Posterior cingulate gyrus (tissue), 11 donors: ENCODE results near the gene SEMA3C.

Experiments
- DNase-seq, 10 donors: peaks; one replicate each; pipeline versions ENCODE4 v3.0.0 to v3.0.0-alpha.2; 2020 to 2021; ENCODE audit warnings: mixed read lengths in 3 of 10
- intact Hi-C: fragments of 100-400 bp; cut with DNase I; formaldehyde crosslinking; loops from one replicate; pipeline ENCODE4 v1.15.1; 2023

SEMA3C gene

GRCh38 chr7:80721883-80722615, 196.8 kb downstream of the SEMA3C start:
- peak in 2 of 10 donors; percentile 31 to 55 for DNase-seq
- intact Hi-C loops: no loop called here

- DNase-seq: no peak
- intact Hi-C loops: no loop called here
Measured at GRCh38 chr7:80720146-80720545, 198.7 kb downstream of the SEMA3C start.

GRCh38 chr7:80719261-80719660, 199.6 kb downstream of the SEMA3C start:
- intact Hi-C loops: no loop called here
- DNase-seq: no peak

GRCh38 chr7:80711531-80711930, 207.3 kb downstream of the SEMA3C start:
- intact Hi-C loops: no loop called here
- DNase-seq: no peak

GRCh38 chr7:80708123-80708522, 210.7 kb downstream of the SEMA3C start:
- DNase-seq: no peak
- intact Hi-C loops: no loop called here

- intact Hi-C loops: no loop called here
- DNase-seq: no peak
Measured at GRCh38 chr7:80707318-80707717, 211.5 kb downstream of the SEMA3C start.

GRCh38 chr7:80705130-80705781, 213.6 kb downstream of the SEMA3C start:
- no peak for DNase-seq
- intact Hi-C loops: no loop called here

- intact Hi-C loops: no loop called here
Measured at GRCh38 chr7:80703272-80703671, 215.6 kb downstream of the SEMA3C start.

GRCh38 chr7:80699721-80700256, 219.1 kb downstream of the SEMA3C start:
- no peak for DNase-seq
- intact Hi-C loops: loop anchor here (1.0 to 5.0 kb wide), 3 partner anchors 218 to 771 kb away; partner anchors contain the start of gene SEMA3C

More at GRCh38 chr7:80703272-80703671, 215.6 kb downstream of the SEMA3C start:
- no peak for DNase-seq

- no peak for DNase-seq
- intact Hi-C loops: loop anchor here (1.0 to 5.0 kb wide), 3 partner anchors 218 to 771 kb away; partner anchors contain the start of gene SEMA3C
Measured at GRCh38 chr7:80699045-80699638, 219.7 kb downstream of the SEMA3C start.
